GM12801 (cell line): ENCODE measurements around the gene PLEKHM3.

Source experiments
- TF ChIP-seq, protein P1 (sequence below): IDR thresholded peaks from one replicate; pipeline ENCODE4 v1.5.1; 2011; ENCODE audit warnings: control low read depth; ENCODE audit not compliant: insufficient read length; ENCODE audit errors: extremely low read depth

Gene PLEKHM3

DNA sequence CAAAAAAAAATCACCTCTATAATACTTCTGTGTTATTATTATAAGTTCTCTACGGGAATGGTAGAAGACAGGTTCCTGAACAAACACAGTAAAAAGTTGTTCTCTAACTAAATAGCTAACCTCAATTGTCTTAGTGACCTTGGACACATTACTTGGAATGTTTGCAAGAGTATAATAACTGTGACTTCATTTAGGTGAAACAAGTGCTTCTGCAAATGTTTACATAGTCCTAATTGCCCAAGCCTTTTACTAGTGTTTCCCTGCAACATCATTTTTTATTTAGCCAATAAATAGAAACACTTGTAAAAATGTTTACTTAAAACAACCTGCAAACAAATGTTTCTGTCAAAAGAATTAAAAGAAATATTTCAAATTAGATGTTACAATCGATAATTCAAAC is 9.9 kb downstream of the PLEKHM3 start:
- TF ChIP-seq, protein P1, sequence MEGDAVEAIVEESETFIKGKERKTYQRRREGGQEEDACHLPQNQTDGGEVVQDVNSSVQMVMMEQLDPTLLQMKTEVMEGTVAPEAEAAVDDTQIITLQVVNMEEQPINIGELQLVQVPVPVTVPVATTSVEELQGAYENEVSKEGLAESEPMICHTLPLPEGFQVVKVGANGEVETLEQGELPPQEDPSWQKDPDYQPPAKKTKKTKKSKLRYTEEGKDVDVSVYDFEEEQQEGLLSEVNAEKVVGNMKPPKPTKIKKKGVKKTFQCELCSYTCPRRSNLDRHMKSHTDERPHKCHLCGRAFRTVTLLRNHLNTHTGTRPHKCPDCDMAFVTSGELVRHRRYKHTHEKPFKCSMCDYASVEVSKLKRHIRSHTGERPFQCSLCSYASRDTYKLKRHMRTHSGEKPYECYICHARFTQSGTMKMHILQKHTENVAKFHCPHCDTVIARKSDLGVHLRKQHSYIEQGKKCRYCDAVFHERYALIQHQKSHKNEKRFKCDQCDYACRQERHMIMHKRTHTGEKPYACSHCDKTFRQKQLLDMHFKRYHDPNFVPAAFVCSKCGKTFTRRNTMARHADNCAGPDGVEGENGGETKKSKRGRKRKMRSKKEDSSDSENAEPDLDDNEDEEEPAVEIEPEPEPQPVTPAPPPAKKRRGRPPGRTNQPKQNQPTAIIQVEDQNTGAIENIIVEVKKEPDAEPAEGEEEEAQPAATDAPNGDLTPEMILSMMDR = no peak

DNA sequence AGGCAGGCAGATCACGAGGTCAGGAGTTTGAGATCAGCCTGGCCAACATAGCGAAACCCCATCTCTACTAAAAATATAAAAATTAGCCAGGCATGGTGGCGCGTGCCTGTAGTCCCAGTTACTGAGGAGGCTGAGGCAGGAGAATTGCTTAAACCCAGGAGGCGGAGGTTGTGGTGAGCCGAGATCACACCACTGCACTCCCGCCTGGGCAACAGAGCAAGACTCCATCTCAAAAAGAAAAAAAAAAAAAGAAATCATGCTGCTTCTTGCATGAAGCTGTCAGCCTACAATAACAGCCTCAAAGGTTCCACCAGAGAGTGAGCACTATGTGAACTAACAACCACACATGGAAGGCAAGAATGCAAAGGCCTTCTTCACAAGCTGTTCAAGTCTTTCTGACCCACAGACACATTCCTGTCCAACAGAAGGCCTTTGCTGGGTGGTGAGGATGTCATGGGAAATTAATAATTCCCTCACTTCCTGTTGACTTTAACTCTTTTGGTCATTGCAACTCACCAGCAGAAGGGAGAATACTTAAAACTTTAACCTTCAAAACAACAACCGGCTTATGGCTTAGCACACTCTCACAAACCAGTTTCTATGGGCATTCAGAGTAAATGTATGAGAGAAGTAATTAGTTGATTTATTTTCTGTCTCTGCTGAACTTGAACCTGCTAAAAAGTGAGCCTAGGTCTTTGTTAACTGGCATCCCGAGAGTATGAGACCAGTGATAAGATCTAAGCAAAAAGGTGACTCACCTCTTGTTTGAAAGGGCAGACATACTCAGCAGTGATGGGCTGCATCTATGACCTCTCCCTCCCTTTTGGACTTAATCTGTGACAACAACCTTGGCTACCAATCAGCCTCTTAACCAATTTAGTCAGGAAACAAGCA is 11.8 kb downstream of the PLEKHM3 start:
- TF ChIP-seq, protein P1 = no peak

DNA sequence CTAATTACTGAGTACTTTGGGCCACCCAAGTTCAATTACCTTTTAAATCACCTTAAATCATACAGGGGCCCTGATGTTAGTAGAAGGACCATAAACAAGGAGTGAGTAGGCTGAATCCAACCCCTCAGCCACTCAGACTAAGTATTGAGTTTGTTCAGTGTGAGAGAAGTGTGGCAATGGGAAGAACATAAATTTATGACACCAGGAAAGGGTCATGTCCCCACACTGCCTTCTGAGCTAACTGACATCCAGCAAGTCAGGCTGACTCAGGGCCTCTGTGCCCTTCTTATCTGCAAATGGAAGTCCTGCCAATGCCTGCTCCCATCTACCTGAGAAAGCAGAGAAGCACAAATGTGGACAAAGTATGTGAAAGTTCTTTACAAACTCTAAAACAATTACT is 12.9 kb downstream of the PLEKHM3 start:
- TF ChIP-seq, protein P1 = no peak

DNA sequence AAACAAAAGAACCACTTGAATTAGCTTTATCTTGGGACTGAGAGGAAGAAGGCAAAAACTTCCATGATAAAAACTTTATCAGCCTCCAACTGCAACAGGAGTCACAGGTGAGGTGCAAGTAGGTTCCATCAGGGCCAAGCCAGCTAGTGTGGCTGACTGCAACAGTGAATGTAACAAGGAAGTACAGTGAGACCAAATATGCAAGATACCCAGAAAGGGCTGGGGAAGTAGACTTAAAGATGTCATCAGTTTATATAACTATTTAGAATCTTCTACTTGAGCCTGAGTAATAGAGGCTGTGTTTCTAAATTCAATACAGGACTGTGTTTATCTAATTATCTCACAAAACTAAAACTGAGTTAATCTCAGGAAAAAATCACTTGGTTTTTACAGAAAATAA is 14.8 kb downstream of the PLEKHM3 start:
- TF ChIP-seq, protein P1 = no peak

DNA sequence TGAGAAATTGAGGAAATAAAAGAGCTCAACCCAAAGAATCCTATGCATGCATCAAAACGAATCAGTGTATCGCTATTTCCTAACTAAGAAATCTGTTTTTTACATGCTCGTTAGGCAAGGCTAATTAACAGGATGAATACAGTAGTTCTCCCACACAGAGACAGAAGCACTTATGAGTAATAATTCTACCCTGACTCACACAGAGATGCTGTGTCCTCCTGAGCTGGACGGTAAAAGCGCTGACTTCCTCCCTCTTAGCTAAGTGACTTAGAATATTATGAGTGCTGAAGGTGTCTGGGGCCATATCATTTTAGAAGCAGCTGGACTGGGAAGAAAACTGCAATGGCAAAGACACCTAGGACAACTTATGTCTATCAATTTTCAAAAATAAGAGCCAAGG is 18.5 kb downstream of the PLEKHM3 start:
- TF ChIP-seq, protein P1 = no peak

DNA sequence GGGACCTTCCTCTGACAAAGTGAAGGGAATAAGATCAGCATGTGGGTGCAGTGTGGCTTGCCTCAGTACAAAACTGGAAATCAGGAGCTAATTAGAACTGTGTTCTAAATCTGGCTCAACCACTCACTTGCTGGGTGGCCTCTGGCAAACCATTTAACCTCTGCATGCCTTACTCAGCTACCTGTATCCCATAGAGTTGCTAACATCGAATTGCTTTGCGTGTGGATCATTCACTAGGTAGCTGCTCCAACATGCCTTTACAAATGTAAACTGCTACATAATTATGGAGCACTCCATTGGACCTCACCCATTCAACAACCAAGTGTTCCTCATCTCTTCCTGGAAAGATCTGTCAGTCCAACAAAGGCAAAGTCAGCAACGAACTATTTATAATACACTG is 19.0 kb downstream of the PLEKHM3 start:
- TF ChIP-seq, protein P1 = no peak

DNA sequence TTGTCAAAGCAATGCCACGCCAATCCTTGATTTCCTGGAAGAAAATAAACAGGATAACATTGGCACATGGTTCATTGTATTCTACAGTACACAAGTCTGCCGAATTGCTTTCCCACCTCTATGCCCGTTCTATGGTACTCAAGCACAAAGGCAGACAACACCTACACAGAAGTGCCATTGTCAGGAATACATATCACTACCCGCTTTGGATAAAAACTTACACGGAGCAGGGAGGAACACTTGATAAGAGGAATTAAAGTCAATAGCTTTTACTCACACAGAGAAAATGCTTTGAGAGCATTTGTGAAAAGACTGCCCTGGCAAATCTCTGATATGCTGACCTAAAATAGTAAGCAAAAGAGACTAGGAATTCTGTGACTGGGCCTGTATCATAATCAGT is 23.4 kb downstream of the PLEKHM3 start:
- TF ChIP-seq, protein P1 = no peak
